Natural killer cell (primary cell): Measurements from ENCODE around the gene SLIRP. TPM values are rescaled to one million over a fixed set of nuclear protein-coding genes. Genes with fewer than 3 reads are reported as not detected.
"Not testable (repeated sequence)": the region's sequence is repeated elsewhere in the genome, so short reads cannot be mapped to it uniquely, and the experiment has no call there.

Experiments
- ATAC-seq, 3 donors: fragments of 150-1000 bp in 2 of 3; fragments of 200-7000 bp in 1 of 3; cut with Tn5 transposase; 1 replicate in 1 of 3; 2 replicates in 2 of 3; pipeline ENCODE4 v1.10.0; 2021; ENCODE audit warnings: mild to moderate bottlenecking in 2 of 3, moderate library complexity in 2 of 3
- DNase-seq, 2 donors: peaks; one replicate each; pipeline versions ENCODE4 v3.0.0 to v3.0.0-alpha.2; 2013 to 2021; ENCODE audit warnings: mixed read lengths in 1 of 2
- H3K27ac ChIP-seq: one replicate; pipeline ENCODE4 v1.5.1; 2013; ENCODE audit warnings: mild to moderate bottlenecking, low read length
- H3K27me3 ChIP-seq: one replicate; pipeline ENCODE4 v1.6.1; 2013; ENCODE audit warnings: low read length; ENCODE audit not compliant: control insufficient read depth, insufficient read depth
- H3K36me3 ChIP-seq: one replicate; pipeline ENCODE4 v1.6.1; 2013; ENCODE audit warnings: low read length; ENCODE audit not compliant: control insufficient read depth, insufficient read depth
- H3K4me1 ChIP-seq: one replicate; pipeline ENCODE4 v1.6.1; 2013; ENCODE audit warnings: low read length; ENCODE audit not compliant: control insufficient read depth, insufficient read depth
- H3K4me3 ChIP-seq: one replicate; pipeline ENCODE4 v1.5.1; 2013; ENCODE audit warnings: low read length
- H3K9me3 ChIP-seq: one replicate; pipeline ENCODE4 v1.6.1; 2013; ENCODE audit warnings: low read length; ENCODE audit not compliant: control insufficient read depth, insufficient read depth
- H3K27ac Mint-ChIP-seq, 2 donors: one replicate each; pipeline ENCODE4 v1.8.0; 2022; ENCODE audit warnings: mild to moderate bottlenecking in 2 of 2, mixed read lengths in 2 of 2, moderate library complexity in 1 of 2
- H3K27me3 Mint-ChIP-seq, 2 donors: one replicate each; pipeline ENCODE4 v1.8.0; 2022; ENCODE audit warnings: low read depth in 2 of 2, mixed read lengths in 2 of 2
- H3K36me3 Mint-ChIP-seq: one replicate; pipeline ENCODE4 v1.8.0; 2022; ENCODE audit warnings: mixed read lengths
- H3K4me1 Mint-ChIP-seq, 2 donors: one replicate each; pipeline ENCODE4 v1.8.0; 2022; ENCODE audit warnings: mixed read lengths in 2 of 2
- H3K4me3 Mint-ChIP-seq: one replicate; pipeline ENCODE4 v1.8.0; 2022; ENCODE audit warnings: mild to moderate bottlenecking, moderate library complexity, mixed read lengths
- H3K9me3 Mint-ChIP-seq, 2 donors: one replicate each; pipeline ENCODE4 v1.8.0; 2022; ENCODE audit warnings: mixed read lengths in 2 of 2
- CTCF ChIP-seq: fragments of 200-600 bp; IDR thresholded peaks from one replicate; pipeline ENCODE4 v1.8.0; 2022; ENCODE audit warnings: antibody characterized with exemption
- WGBS: methylation state at CpG from one replicate; pipeline ENCODE4 v1.1.7; 2013; ENCODE audit warnings: missing lambda C conversion rate; ENCODE audit not compliant: insufficient coverage; 5-methylcytosine and 5-hydroxymethylcytosine counted together
- intact Hi-C: fragments of 100-400 bp; cut with micrococcal nuclease; formaldehyde crosslinking; loops from one replicate; pipeline ENCODE4 v1.14.2; 2022
- total RNA-seq, 4 donors: library from RNA; stranded (reverse); fragments of 120-200 nt in 1 of 4; gene quantifications; one replicate each; pipeline versions ENCODE4 v1.2.3 to v1.2.4, GENCODE V29; 2013 to 2022

SLIRP gene
- total RNA-seq, 3 donors from 2014 or later (not counting 1 experiment from before 2014, with no cell fraction given): 29.5 to 33.1 (median 31.6) TPM

- no peak for ATAC-seq
- no peaks in the 10 kb centered on the region for H3K9me3 Mint-ChIP-seq
- 58% methylated on average over 3 of the region's 4 CpGs for WGBS
- Histone ChIP-seq H3K27me3 (no peaks in the 10 kb centered on the region), H3K4me3 (no peak overlapping the region), H3K36me3 (peaks cover 57% of the 10 kb centered on the region), H3K27ac (no peak overlapping the region), H3K9me3 (no peaks in the 10 kb centered on the region), H3K4me1 (no peaks in the 10 kb centered on the region)
- peaks cover 19 to 22% of the 10 kb centered on the region in 2 donors for H3K4me1 Mint-ChIP-seq
- TF ChIP-seq CTCF: no peak
- H3K4me3 Mint-ChIP-seq: no peak overlapping the region
- peaks cover 15% of the 10 kb centered on the region for H3K36me3 Mint-ChIP-seq
- no peak overlapping the region for H3K27ac Mint-ChIP-seq
- intact Hi-C loops: no loop called here
- DNase-seq: no peak
- H3K27me3 Mint-ChIP-seq: no peaks in the 10 kb centered on the region
These were observed 38.3 kb downstream of the SLIRP start for GRCh38 chr14:77746064-77746702.

- H3K9me3 Mint-ChIP-seq, H3K4me3 Mint-ChIP-seq, H3K4me1 ChIP-seq, H3K27me3 Mint-ChIP-seq, H3K9me3 ChIP-seq, H3K27ac Mint-ChIP-seq, H3K27ac ChIP-seq, H3K27me3 ChIP-seq, DNase-seq, ATAC-seq, H3K4me3 ChIP-seq, intact Hi-C loops: not testable (repeated sequence)
- peaks cover 15% of the 10 kb centered on the region for H3K36me3 Mint-ChIP-seq
- 88% methylated on average over 33 of the region's 33 CpGs for WGBS
- peaks cover 15 to 20% of the 10 kb centered on the region in 2 donors for H3K4me1 Mint-ChIP-seq
- H3K36me3 ChIP-seq: peaks cover 62% of the 10 kb centered on the region
These were observed 39.5 kb downstream of the SLIRP start for GRCh38 chr14:77747425-77747824.

- ATAC-seq (no peak), DNase-seq (no peak)
- peaks cover 22% of the 10 kb centered on the region for H3K36me3 Mint-ChIP-seq
- no peak for TF ChIP-seq CTCF
- Histone ChIP-seq H3K9me3 (no peaks in the 10 kb centered on the region), H3K27ac (no peak overlapping the region), H3K4me1 (peaks cover 3% of the 10 kb centered on the region), H3K36me3 (peaks cover 55% of the 10 kb centered on the region), H3K4me3 (no peak overlapping the region), H3K27me3 (no peaks in the 10 kb centered on the region)
- H3K27ac Mint-ChIP-seq: peak overlapping the region in 1 of 2 donors; percentile 5
- H3K9me3 Mint-ChIP-seq: no peaks in the 10 kb centered on the region
- intact Hi-C loops: no loop called here
- H3K4me3 Mint-ChIP-seq: no peak overlapping the region
- peaks cover 14 to 23% of the 10 kb centered on the region in 2 donors for H3K4me1 Mint-ChIP-seq
- WGBS: 100% methylated on average over 1 of the region's 2 CpGs
- H3K27me3 Mint-ChIP-seq: no peaks in the 10 kb centered on the region
These were observed 44.4 kb downstream of the SLIRP start for GRCh38 chr14:77752266-77752665.

- H3K4me1 Mint-ChIP-seq: peaks cover 21 to 30% of the 10 kb centered on the region in 2 donors
- Histone ChIP-seq H3K4me1 (peaks cover 3% of the 10 kb centered on the region), H3K27ac (no peak overlapping the region), H3K36me3 (peaks cover 56% of the 10 kb centered on the region), H3K9me3 (no peaks in the 10 kb centered on the region), H3K4me3 (no peak overlapping the region), H3K27me3 (no peaks in the 10 kb centered on the region)
- no peak overlapping the region for H3K4me3 Mint-ChIP-seq
- DNase-seq: no peak
- no peaks in the 10 kb centered on the region for H3K9me3 Mint-ChIP-seq
- peak overlapping the region in 1 of 2 donors; percentile 5 for H3K27ac Mint-ChIP-seq
- intact Hi-C loops: no loop called here
- no peak for TF ChIP-seq CTCF
- ATAC-seq: no peak
- H3K36me3 Mint-ChIP-seq: peaks cover 22% of the 10 kb centered on the region
- no peaks in the 10 kb centered on the region for H3K27me3 Mint-ChIP-seq
- 100% methylated on average over 2 of the region's 3 CpGs for WGBS
These were observed 45.1 kb downstream of the SLIRP start for GRCh38 chr14:77752799-77753516.
